GM19395 (cell line): Measurements from ENCODE around the gene VWCE.

Experiments used
- ATAC-seq: cut with Tn5 transposase; IDR thresholded peaks from one replicate; pipeline ENCODE4 v1.9.1; 2021; ENCODE audit warnings: mild to moderate bottlenecking, moderate library complexity; ENCODE audit not compliant: unreplicated experiment

VWCE gene

DNA sequence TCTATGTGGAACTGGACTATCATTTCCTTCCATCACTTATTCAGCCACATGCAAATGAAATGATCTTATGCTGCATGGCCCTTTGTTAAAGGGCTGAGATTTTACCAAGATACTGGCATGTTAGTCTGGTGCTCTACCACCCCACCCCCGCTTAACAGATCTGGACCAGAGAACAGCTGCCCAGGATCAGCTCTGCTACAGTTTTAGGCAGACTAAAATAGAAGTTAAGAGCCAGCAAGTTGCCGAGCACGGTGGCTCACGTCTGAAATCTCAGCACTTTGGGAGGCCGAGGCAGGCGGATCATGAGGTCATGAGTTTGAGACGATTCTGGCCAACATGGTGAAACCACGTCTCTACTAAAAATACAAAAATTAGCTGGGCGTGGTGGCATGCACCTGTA is 33.2 kb upstream of the VWCE start:
- no peak for ATAC-seq

DNA sequence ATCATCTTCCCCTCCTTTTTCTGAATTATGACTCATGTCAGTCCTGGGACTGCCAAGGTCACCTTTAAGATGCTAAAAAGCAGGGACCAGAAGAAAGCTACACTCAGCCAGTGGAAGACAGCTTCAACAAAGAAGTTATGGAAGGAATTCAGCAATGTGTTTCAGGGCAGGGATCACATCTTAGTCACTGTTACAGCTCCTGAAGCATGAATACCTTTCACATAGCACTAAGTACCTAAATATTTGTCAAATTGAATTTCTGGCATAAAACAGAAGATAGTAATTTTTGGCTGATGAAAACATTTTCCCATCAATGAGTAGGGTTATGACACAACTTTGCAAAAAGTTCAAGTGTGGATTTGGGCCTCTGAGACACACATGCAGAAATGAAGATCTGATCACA is 32.6 kb upstream of the VWCE start:
- no peak for ATAC-seq

DNA sequence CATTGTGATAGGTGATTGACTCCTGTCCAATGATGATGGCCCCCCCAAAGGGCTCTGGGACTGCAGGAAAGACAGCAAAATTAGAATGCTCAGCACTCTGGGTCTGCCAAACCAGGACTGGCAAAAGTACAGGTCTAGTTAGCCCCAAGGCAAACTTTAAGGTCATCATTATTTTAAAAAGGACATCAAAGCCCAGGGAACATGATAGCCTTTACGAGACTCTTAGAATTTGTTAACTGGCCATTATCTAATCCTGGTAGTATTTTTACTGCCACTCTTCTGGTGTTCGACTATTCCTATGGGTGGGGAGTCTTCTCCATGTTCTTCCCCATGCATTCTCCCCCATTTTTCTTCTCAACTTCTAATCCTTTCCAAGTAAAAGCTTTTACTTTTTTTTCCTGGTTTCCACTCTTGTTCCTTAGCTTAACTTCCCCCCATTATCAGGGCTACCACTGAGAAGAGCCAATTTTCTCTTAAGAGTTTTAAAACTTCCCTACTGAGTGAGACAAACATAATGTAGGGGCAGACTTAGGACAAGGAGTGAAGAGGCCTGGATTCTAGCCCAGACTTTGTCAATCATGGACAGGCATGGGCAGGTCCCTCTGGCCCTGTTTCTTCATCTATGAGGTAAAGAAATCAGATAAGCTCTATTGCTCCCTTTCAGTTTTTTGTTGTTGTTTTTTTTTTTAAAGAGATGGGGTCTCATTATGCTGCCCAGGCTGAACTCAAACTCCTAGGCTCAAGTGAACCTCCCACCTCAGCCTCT is 30.7 kb upstream of the VWCE start:
- ATAC-seq = no peak

DNA sequence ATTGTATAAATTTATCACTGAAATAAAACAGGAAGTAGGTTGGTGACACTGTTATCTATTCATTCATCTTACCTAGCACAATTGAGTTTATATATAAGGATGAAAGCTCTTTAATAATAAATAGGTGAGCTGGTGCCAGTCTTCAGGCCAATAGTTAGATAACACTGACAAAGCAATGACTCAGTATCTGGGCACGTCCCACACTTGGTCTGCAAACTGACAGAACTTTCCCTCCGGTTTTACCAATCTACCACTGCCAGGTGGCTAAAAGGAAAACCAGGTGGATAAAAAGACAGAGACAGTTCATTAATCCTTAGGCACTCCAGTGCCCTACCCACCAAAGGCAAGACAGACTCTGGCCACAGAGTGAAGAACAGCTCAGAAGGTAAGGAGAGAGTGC is 20.1 kb upstream of the VWCE start:
- ATAC-seq = no peak

DNA sequence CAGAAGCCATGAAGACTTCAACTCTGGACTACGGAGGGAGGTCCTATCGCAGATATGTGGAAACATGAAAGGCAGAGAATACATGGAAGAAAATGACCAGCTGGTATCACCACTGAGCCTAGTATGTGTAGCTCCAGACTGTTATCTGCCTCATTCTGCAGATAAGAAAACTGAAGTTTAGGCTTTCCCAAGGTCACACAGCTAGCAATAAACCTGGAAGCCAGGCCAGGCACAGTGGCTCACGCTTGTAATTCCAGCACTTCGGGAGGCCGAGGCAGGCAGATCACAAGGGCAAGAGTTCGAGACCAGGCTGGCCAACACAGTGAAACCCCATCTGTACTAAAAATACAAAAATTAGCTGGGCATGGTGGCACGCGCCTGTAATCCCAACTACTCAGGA is 15.6 kb upstream of the VWCE start:
- no peak for ATAC-seq

DNA sequence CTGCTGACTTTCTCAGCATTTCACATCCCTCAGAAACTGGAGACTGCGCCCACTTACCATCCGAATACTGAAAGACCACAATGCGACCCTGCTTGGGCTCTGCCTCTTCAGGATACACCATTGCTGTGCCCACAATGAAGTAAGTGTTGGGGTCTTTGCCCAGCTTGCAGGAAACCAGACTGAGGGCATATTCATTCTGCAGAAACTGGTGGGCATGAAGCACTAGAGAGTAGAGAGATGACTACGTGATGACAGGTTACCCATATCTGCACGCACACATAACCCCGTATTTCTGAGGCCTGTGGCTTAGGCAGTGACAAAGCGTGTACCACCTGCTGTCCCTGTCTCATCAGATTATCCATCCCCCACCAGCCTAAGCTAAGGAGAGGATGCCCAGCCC is 14.6 kb upstream of the VWCE start:
- ATAC-seq = no peak

DNA sequence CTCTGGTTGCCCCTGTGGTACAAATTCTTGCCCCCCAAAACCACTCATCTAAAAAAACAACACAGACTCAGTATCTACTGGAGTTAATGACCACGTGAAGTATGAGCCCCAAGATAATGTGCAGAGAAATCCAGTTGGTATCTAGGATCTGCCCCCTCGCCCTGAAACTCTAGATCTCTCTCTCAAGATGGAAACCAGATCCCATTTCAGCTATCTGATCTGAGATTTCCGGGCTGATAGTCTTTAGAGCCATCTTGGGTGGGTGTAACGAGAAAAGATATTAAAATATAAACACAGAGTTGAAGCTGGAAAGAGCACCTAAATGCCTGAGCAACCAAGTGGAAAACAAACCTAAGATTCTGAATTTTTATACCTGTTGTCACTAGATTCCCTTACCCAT is 14.0 kb upstream of the VWCE start:
- no peak for ATAC-seq

DNA sequence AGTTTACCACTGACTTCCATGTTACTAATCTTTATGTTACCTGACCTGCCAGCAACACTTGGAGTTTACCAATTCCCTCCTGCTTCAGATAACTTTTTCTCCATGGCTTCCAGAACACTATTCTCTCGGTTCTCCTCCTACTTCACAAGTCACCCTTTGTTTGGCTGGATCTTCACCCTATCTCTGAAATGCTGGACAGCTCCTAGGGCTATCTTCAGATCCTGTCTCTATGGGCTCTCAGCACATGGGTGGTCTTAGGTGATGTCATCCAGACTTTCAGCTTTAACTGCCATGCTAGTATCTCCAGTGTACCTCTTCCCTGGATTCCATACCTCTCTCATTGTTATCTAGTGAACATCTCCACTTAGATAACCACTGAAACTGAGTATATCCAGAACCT is 12.2 kb upstream of the VWCE start:
- no peak for ATAC-seq

DNA sequence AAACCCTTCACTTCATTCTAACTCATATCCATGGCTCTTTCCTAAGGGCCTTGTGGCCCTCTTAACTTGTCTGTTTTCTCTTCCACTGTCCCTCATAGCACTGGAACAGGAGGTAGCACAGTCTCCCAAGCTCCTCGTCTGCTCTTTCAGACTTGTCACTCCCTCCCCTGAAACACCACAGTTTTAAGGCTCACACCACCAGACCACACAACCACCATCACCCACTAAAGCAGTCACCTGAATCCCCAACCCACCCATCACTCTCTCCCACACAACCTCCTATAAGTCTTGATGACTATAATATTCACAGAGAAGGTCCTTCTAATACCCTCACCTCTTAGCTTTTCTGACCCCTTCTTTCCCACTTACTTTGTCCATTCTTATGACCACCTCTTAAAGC is 11.1 kb upstream of the VWCE start:
- no peak for ATAC-seq

DNA sequence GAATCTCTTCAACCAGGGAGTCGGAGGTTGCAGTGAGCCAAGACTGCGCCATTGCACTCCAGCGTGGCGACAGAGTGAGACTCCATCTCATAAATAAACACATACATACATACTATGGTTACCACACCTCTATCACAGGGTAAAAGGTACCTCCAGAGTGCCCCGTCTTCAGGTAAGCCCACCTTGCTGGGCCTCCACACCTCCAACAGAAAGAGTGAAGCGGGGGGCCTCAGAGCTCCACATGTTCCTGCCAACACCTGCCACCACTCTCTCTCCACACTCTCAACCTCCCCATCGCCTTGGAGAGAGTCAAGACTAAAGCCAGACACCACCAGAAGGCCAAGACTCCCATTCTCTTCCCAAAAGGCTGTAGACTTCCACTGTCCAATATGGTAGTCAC is 10.3 kb upstream of the VWCE start:
- ATAC-seq = no peak

DNA sequence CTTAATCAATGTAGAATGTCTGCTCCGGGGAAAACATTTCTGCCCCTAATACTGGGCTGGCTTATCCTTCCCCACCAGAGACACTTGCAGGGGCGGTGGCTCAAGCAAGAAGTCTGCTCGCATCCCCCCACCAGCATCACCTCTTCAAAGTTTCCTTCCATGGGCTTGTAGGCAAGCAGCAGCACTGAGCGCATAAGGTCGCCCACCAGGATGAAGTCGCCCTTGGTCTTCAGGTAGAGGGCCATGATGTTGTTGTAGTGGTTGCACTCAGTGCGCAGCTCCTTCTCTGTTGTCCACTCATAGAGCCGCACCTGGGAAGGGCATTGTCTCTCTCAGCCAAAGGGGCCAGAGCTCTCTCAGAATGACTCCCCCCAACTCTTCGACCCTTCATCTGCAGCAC is 8.6 kb upstream of the VWCE start:
- no peak for ATAC-seq

DNA sequence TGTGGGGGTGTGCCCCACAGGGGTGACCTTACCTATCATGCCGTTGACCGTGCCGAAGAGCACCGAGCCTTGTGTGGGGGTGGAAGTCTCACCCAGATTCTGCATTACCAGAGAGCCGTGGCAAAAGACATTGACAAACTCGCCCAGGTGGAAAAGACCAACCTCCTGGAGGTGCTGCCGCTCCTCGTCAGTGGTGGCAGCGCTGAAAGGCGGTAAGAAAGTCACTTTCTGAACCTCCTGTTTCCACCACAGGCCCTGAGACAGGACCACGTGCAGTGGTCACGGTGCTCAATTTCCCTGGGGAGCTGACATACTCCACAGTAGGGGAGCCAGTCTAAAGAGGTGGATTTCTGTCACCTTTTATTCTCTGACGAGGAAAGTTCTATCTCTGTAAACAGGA is 7.4 kb upstream of the VWCE start:
- no peak for ATAC-seq

DNA sequence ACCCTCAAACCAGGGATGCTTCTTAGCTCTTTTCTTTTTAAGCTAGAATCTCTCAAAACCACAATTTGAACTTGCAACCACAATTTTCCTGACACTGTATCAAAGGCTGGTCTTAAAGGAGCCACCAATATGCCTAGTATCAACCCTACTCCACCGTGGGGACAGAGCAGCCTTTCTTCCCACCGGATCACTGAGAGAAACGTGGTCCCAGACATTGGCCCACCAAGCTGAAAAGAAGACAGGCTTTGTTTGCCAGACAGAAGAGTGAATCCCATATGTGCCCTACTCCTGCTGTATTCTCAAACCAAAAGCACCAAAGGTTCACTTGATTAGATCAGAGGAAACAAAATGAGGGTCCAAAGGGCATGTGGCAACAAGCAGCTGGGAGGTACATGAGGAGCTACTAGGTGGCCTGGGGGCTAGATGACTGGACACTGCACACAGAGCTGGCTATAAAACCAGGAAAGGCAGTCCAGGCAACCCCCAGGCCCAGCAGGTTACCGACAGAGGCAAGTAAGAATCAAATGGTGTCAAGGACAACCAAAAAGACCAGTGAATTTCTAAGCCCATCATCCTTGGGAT is 3.6 kb upstream of the VWCE start:
- no peak for ATAC-seq

DNA sequence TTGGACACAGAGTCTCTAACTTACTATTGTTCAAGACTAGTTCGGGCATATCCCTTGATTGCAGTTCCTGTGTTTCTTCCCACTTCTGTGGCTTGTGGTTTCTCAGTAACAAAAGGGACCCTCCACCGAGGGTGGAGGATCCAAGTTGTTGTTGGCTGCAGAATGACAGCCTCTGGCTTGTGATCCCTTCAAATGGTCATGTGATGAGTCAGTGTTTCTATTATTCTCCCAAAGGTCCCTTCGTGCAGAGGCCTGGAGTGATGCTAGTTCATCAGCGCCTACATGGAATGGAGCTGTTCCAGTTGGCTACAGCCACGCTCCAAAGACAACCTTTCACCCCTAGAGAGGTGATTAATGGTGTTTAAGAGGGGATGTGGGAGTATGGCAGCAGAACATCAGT is 2.6 kb upstream of the VWCE start:
- no peak for ATAC-seq

DNA sequence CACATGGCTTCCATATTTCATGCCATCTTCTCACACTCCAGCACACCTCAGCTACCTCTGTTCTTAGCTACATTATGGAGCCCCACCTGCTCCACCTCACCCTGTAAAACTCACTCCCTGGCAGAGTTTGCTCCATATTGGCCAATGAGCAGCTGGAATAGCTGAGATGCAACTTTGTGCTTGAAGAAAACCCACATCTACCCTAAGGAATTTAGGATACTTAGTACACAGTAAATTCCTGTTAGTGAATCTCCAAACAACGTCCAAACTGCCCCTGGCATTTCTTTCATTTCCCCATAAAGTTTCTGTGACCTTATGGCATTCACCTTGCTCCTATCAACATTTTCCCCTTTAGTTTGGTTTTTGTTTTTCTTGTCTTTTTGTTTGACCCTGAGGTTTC is 2.2 kb upstream of the VWCE start:
- no peak for ATAC-seq

DNA sequence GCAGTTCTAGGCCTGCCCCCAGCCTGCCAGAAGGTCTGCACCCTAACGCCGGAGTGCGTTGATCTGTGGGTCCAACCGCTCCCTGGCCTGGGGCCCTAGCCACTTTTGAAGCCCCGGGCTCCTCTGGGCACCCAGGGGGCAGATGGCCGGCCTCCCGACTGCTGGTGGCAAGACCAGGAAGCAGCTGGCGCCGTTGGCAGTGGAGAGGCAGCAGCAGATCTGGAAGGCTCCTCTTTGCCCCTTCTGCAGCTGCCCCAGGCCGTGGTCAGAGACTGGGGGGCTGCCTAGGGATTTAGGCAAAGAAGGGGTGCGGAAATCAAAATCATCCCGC is 445 bp upstream of the VWCE start:
- no peak for ATAC-seq

DNA sequence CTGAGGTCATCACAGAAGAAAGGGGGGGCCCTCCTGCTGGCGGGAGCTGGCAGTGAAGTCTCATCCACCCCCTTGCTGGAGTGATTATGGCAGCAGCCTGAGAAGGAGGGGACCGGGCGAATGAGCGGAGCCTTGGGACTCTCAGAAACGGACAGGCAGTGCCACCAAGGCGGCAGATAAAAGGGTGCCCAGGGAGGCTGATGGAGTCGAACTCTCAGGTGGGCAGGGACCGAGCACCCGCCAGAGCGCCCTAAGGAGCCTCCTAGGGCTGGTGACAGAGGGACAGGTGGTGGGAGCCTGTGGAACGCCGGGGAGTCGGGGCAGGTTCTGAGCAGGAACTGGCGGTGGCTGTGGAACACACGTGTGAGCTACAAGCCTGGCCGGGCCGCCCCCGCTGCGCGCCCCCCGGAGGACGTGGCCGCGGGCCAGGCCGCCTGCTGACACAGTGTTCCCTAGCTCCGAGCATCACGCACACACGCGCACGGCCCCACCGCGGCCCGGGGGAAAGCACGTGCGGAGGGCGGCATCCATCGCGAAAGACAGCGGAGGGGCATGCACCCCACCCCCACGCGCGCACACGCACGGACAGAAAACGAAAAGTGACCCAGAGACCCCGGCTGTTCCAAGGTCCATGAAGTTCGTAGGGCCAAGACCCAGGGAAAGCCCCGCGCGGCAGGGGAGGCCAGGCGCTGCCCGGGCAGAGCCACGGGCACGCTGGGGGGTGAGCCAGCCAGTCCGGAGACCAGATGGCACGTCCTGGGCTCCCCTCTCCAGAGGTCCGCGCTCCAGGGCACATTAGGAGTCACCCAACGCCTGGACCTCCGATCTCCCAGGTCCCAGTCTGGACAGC is 1.0 kb downstream of the VWCE start:
- peak; percentile 35 for ATAC-seq

DNA sequence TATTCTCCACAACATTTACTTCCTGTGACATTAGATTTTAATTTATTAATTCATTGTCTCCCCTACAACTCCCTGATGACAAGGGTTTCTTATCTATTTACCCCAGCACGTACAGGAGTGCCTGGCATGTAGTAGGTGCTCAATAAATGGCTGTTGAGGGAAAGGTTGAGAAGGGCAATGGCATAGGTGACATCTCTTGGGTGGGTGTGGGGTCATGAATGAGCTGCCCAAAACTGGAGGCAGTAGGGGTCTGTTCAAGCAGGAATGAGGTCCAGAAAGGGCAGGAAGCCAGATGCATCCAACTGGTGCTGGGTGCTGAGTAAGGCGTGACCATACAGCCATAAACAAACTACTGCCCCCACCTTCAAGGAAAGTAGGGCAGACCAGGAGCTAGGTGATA is 2.8 kb downstream of the VWCE start:
- ATAC-seq = no peak

DNA sequence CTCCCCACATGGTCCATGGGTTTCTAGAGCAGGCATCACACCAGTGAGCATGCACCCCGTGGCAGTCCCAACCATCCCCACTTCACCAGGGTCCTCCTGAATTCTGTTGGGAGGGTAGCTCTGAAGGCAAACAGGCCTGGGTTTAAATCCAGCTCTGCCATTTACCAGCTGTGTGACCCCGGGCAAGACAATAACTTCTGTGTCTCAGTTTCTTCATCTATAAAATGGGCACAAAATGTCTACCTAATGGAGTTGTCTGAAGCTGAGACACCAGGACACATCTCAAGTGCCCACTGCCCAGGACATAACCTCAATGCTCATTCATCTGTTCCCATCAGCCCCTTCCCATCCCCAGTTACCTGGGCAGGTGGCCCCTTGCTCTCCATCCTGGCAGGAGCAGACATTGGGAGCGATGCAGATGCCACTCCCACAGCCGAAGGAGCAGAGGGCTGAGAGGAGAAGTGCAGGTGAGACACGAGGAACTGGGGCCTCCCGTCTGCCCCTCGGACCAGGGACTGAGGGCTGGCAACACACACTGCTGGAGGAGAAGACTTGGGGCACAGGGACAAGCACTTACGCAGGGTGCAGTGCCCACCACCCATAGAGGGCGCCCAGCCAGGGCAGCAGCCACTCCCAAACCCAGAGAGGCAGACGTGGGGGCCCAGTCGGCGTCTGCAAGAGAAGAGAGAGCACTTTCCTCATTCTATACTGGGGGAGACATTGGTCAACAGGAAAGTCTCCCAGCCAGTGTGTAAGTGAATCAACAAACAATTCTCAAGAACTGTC is 4.0 kb downstream of the VWCE start:
- ATAC-seq = no peak

DNA sequence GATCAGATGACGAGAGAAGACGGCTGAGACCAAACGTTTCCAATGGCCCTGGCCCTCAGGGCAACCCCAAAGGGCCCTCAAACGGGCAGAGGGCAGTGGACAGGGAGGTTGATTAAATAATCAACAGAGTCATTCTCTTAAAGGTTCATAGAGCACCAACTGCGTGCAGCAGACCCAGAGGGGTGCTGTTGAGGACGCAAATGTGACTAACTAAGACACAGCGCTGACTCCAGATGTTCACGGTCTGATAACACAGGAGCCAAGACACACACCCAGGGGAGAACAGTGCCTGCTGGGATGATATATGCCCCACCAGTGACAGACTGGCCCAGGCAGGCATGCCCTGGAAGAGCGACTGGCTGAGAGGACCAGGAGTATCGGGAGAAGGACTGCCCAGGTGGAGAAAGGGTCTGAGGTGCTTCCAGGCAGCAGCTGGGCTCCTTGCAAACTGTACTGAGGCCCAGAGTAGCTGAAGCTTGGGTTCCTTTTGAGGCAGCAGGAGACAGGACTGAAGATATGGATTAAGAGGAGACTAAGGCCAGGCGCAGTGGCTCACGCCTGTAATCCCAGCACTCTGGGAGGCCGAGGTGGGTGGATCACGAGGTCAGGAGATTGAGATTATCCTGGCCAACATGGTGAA is 7.7 kb downstream of the VWCE start:
- no peak for ATAC-seq

DNA sequence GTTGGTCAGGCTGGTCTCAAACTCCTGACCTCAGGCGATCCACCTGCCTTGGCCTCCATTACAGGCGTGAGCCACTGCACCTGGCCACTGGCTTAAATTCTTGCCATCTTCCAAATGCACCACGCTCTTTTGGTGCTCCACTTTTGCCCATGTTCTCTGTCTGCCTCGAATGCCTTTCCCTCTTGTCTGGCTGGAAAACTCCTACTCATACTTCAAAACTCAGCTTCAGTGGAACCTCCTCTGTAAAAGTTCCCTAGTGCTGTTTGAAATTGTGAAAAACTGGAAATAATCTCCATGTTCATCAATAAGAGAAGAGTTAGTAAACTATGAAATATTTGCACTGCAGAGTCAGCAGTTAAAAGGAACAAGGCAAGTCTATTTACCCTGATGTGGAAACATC is 11.5 kb downstream of the VWCE start:
- ATAC-seq = no peak
